Spleen (tissue), 11 donors: ENCODE results near the gene TMEM38A. TPM values are rescaled to one million over a fixed set of nuclear protein-coding genes. Genes with fewer than 3 reads are reported as not detected.

Experiments used
- DNase-seq: peaks from one replicate; pipeline ENCODE4 v3.0.0-alpha.2; 2020
- H3K27ac ChIP-seq, 8 donors: fragments of 200-600 bp; sonication (generic) in 7 of 8; 1 replicate in 4 of 8; 2 replicates in 4 of 8; pipeline versions ENCODE4 v1.5.0 to v1.8.0; 2016 to 2021; ENCODE audit warnings: inconsistent platforms in 4 of 8, mild to moderate bottlenecking in 4 of 8, moderate library complexity in 1 of 8
- H3K27me3 ChIP-seq, 7 donors: fragments of 200-600 bp; sonication (generic) in 6 of 7; replicated peaks in 1 of 7; 1 replicate in 4 of 7; 2 replicates in 3 of 7; pipeline versions ENCODE4 v1.5.0 to v1.8.0; 2016 to 2021; ENCODE audit warnings: inconsistent platforms in 3 of 7, mild to moderate bottlenecking in 1 of 7
- H3K36me3 ChIP-seq, 6 donors: fragments of 200-600 bp; sonication (generic) in 5 of 6; 1 replicate in 4 of 6; 2 replicates in 2 of 6; pipeline versions ENCODE4 v1.5.0 to v1.8.0; 2016 to 2021; ENCODE audit warnings: inconsistent platforms in 2 of 6
- H3K4me1 ChIP-seq, 6 donors: fragments of 200-600 bp; sonication (generic) in 5 of 6; 1 replicate in 3 of 6; 2 replicates in 3 of 6; pipeline versions ENCODE4 v1.5.0 to v1.8.0; 2016 to 2021; ENCODE audit warnings: inconsistent platforms in 3 of 6
- H3K4me3 ChIP-seq, 8 donors: fragments of 200-600 bp; sonication (generic) in 7 of 8; 1 replicate in 4 of 8; 2 replicates in 4 of 8; pipeline versions ENCODE4 v1.5.0 to v1.8.0; 2016 to 2021; ENCODE audit warnings: inconsistent platforms in 4 of 8, mild to moderate bottlenecking in 4 of 8, moderate library complexity in 2 of 8
- H3K9me3 ChIP-seq, 8 donors: fragments of 200-600 bp; sonication (generic) in 7 of 8; 1 replicate in 4 of 8; 2 replicates in 4 of 8; pipeline versions ENCODE4 v1.5.0 to v1.8.0; 2016 to 2021; ENCODE audit warnings: inconsistent platforms in 4 of 8
- CTCF ChIP-seq, 11 experiments: fragments of 200-600 bp in 7 of 11; fragments of 450-650 bp in 4 of 11; sonication (generic) in 4 of 11; IDR thresholded peaks in 8 of 11; conservative IDR thresholded peaks in 3 of 11; 1 replicate in 7 of 11; 2 replicates in 4 of 11; pipeline versions ENCODE4 v1.4.0 to v1.8.0; 2016 to 2021; ENCODE audit warnings: antibody characterized with exemption in 11 of 11, inconsistent platforms in 4 of 11, mild to moderate bottlenecking in 1 of 11
- POLR2A ChIP-seq, 3 donors: fragments of 450-650 bp; IDR thresholded peaks; one replicate each; pipeline ENCODE4 v1.5.1; 2017; ENCODE audit warnings: antibody characterized with exemption in 3 of 3, mild to moderate bottlenecking in 1 of 3
- POLR2AphosphoS5 ChIP-seq, 3 donors: sonication (generic); formaldehyde crosslinking; IDR thresholded peaks; one replicate each; pipeline ENCODE4 v1.5.1; 2017; ENCODE audit warnings: antibody characterized with exemption in 3 of 3
- WGBS, 5 donors: extraction: QIAGEN DNeasy Blood & Tissue Kit in 3 of 5; methylation state at CpG; one replicate each; pipeline versions ENCODE4 v1.1.5 to v1.1.7; 2013 to 2018; 5-methylcytosine and 5-hydroxymethylcytosine counted together
- intact Hi-C: fragments of 100-400 bp; cut with DNase I; formaldehyde crosslinking; loops from one replicate; pipeline ENCODE4 v1.15.0; 2023; ENCODE audit warnings: low total_unique reads
- polyA plus RNA-seq, 3 donors: library from polyadenylated mRNA; stranded (reverse); fragments of 200-250 nt; gene quantifications; one replicate each; pipeline ENCODE4 v1.2.1, GENCODE V29; 2013
- total RNA-seq, 7 donors: library from RNA; depleted of rRNA in 3 of 7; stranded (reverse); fragments of >200 nt in 3 of 7; fragmentation: NEBNext Ultra II Directional in 4 of 7; extraction: Animal tissue kit (Norgen Biotek cat#: 25700) in 4 of 7; gene quantifications; one replicate each; pipeline versions ENCODE4 v1.1.0 to v1.2.1, GENCODE V29; 2016 to 2021
- donor health status: healthy with polysubstance abuse.
- donor health status: DM: no; HTN: no; CAD: no; lungs with moderate emphysema.
- donor health status: DM: no; HTN: no; CAD: no.
- donor health status: Bipolar disorder and iron deficiency.
- donor health status: healthy.
- donor health status: DM: no; HTN: no; CAD: no.
- donor health status: DM: yes; HTN: yes; CAD: no.

Gene TMEM38A
- total and polyA plus RNA-seq, 10 donors: 1.5 to 5.4 (median 2.8) TPM

GRCh38 chr19:16627928-16628182 lies 33.1 kb upstream of the TMEM38A start:
- TF ChIP-seq POLR2A (IDR thresholded peaks at IDR 0.05) (no peak), POLR2AphosphoS5 (IDR thresholded peaks at IDR 0.05) (no peak), CTCF (IDR thresholded peaks at IDR 0.05 in 8 of 11, conservative IDR thresholded peaks at IDR 0.05 in 3 of 11) (no peak)
- peaks cover 22 to 63% (median 48%) of the 10 kb centered on the region in 6 donors for H3K4me1 ChIP-seq
- peaks cover 0 to 59% (median 24%) of the 10 kb centered on the region in 6 donors for H3K36me3 ChIP-seq
- no peaks in the 10 kb centered on the region for H3K27me3 ChIP-seq
- intact Hi-C loops: no loop called here
- peak overlapping the region; percentile 74 to 99 (median 96) for H3K27ac ChIP-seq
- 0 to 1% (median 0%) methylated on average over 14 to 38 of the region's 38 CpGs; no CpG with 5 or more reads in 2 of the 5 donors for WGBS, 5 donors
- peak overlapping the region; percentile 76 to 99 (median 93) for H3K4me3 ChIP-seq
- no peak for DNase-seq
- no peaks in the 10 kb centered on the region for H3K9me3 ChIP-seq

GRCh38 chr19:16628183-16628983 lies 32.6 kb upstream of the TMEM38A start, which contains the start of gene MED26:
TSS of gene MED26 (minus strand) at chr19:16628204. CDS start at chr19:16627943, 261 bp downstream.
- intact Hi-C loops: no loop called here
- peak within 1 kb of the TSS; percentile 94 to 99 (median 96) for H3K27ac ChIP-seq
- H3K4me1 ChIP-seq: peaks cover 22 to 57% (median 45%) of the 10 kb centered on the region in 6 donors
- H3K36me3 ChIP-seq: peaks cover 0 to 59% (median 25%) of the 10 kb centered on the region in 6 donors
- WGBS, 5 donors: 0 to 1% (median 0%) methylated on average over 63 to 98 of the region's 98 CpGs
- H3K4me3 ChIP-seq: peak within 1 kb of the TSS; percentile 76 to 99 (median 93)
- DNase-seq: peak; percentile 98
- TF ChIP-seq POLR2A (IDR thresholded peaks at IDR 0.05): peak in 1 of 3 donors; percentile 54
- peak; percentile 91 to 96 (median 93) for TF ChIP-seq POLR2AphosphoS5 (IDR thresholded peaks at IDR 0.05)
- TF ChIP-seq CTCF (IDR thresholded peaks at IDR 0.05 in 8 of 11, conservative IDR thresholded peaks at IDR 0.05 in 3 of 11): peak in 4 of 11 experiments; percentile 38 to 54 (median 48)
- H3K27me3 ChIP-seq: no peaks in the 10 kb centered on the region
- H3K9me3 ChIP-seq: no peaks in the 10 kb centered on the region

- TF ChIP-seq CTCF (IDR thresholded peaks at IDR 0.05 in 8 of 11, conservative IDR thresholded peaks at IDR 0.05 in 3 of 11) (no peak), POLR2AphosphoS5 (IDR thresholded peaks at IDR 0.05) (peak in 1 of 3 donors; percentile 20), POLR2A (IDR thresholded peaks at IDR 0.05) (no peak)
- WGBS, 5 donors: 11 to 17% (median 12%) methylated on average over 21 to 23 of the region's 23 CpGs
- DNase-seq: no peak
- H3K9me3 ChIP-seq: no peaks in the 10 kb centered on the region
- H3K27me3 ChIP-seq: no peaks in the 10 kb centered on the region
- peaks cover 22 to 50% (median 42%) of the 10 kb centered on the region in 6 donors for H3K4me1 ChIP-seq
- peak overlapping the region; percentile 94 to 99 (median 96) for H3K27ac ChIP-seq
- intact Hi-C loops: no loop called here
- peak overlapping the region; percentile 76 to 99 (median 93) for H3K4me3 ChIP-seq
- H3K36me3 ChIP-seq: peaks cover 0 to 59% (median 29%) of the 10 kb centered on the region in 6 donors
These were observed 31.8 kb upstream of the TMEM38A start for GRCh38 chr19:16628984-16629691.

- Histone ChIP-seq H3K4me1 (peaks cover 8 to 26% (median 21%) of the 10 kb centered on the region in 6 donors), H3K36me3 (peaks cover 0 to 67% (median 31%) of the 10 kb centered on the region in 6 donors), H3K4me3 (no peak overlapping the region), H3K27ac (no peak overlapping the region), H3K27me3 (no peaks in the 10 kb centered on the region), H3K9me3 (no peaks in the 10 kb centered on the region)
- TF ChIP-seq POLR2A (IDR thresholded peaks at IDR 0.05) (no peak), POLR2AphosphoS5 (IDR thresholded peaks at IDR 0.05) (no peak), CTCF (IDR thresholded peaks at IDR 0.05 in 8 of 11, conservative IDR thresholded peaks at IDR 0.05 in 3 of 11) (no peak)
- DNase-seq: no peak
- 92 to 96% (median 94%) methylated on average over 6 of the region's 6 CpGs for WGBS, 5 donors
- intact Hi-C loops: no loop called here
These were observed 29.5 kb upstream of the TMEM38A start for GRCh38 chr19:16631465-16631864.
